K562 (cell line): ENCODE results near the gene DIP2C. TPM values are rescaled to one million over a fixed set of nuclear protein-coding genes. Genes with fewer than 3 reads are reported as not detected.

Experiments used
- ATAC-seq: fragments of 200-7000 bp; cut with Tn5 transposase; 3 replicates; pipeline ENCODE4 v1.9.1; 2020; ENCODE audit warnings: moderate library complexity
- BruUV-seq: library from RNA; stranded (reverse); fragments of 400-500 nt; replicated peaks from 2 replicates; lab custom pipeline; 2021; lab: Mats Ljungman, UMichigan
- CTCF ChIA-PET: fragments of 300-600 bp; formaldehyde crosslinking; extraction: SDS; loops from one replicate; lab custom pipeline; 2021; ENCODE audit warnings: low intra/inter-chr PET ratio; lab: Yijun Ruan, JAX
- POLR2A ChIA-PET: fragments of 300-600, 350-650 bp; sonication (Branson Sonifier 250); formaldehyde crosslinking; extraction: SDS; loops from one replicate; lab custom pipeline; 2021; ENCODE audit warnings: antibody characterized with exemption, inconsistent platforms; lab: Yijun Ruan, JAX
- DNase-seq, 4 experiments: peaks; one replicate each; pipeline versions ENCODE4 v3.0.0 to v3.0.0-alpha.2; 2011 to 2018; ENCODE audit warnings: low spot score in 3 of 4, mixed read lengths in 3 of 4; ENCODE audit errors: extremely low read depth in 1 of 4
- FAIRE-seq: peaks from 2 replicates; lab custom pipeline; 2011; peaks lifted over from hg19 to GRCh38; lab: Jason Lieb, UNC
- H2AFZ ChIP-seq: 2 replicates; pipeline ENCODE4 v1.6.0; 2011; ENCODE audit warnings: low read depth, low read length, control low read depth, inconsistent platforms
- H3K27ac ChIP-seq: fragments of 200-600 bp; 3 replicates; pipeline ENCODE4 v1.8.0; 2011; ENCODE audit warnings: low read depth, mild to moderate bottlenecking, control low read depth, inconsistent platforms, low read length, moderate library complexity, mixed read lengths; ENCODE audit errors: extremely low read depth
- H3K27me3 ChIP-seq, 2 experiments: fragments of 300-600 bp in 1 of 2; 2 replicates in 1 of 2; 3 replicates in 1 of 2; pipeline versions ENCODE4 v1.6.0 to v1.8.0; 2011; ENCODE audit warnings: inconsistent platforms in 2 of 2, low read length in 2 of 2, mild to moderate bottlenecking in 1 of 2, mixed read lengths in 1 of 2, moderate library complexity in 1 of 2; ENCODE audit not compliant: control insufficient read depth in 2 of 2, insufficient read depth in 2 of 2
- H3K36me3 ChIP-seq: fragments of 300-600 bp; 3 replicates; pipeline ENCODE4 v1.8.0; 2011; ENCODE audit warnings: mild to moderate bottlenecking, low read length, inconsistent platforms; ENCODE audit not compliant: control insufficient read depth, insufficient read depth
- H3K4me1 ChIP-seq, 2 experiments: fragments of 200-600 bp in 1 of 2; replicated peaks in 1 of 2; 2 replicates in 1 of 2; 3 replicates in 1 of 2; pipeline versions ENCODE4 v1.5.1 to v1.8.0; 2011; ENCODE audit warnings: inconsistent platforms in 2 of 2, low read length in 2 of 2, mild to moderate bottlenecking in 1 of 2, mixed read lengths in 1 of 2, moderate library complexity in 1 of 2; ENCODE audit not compliant: control insufficient read depth in 2 of 2, insufficient read depth in 2 of 2
- H3K4me2 ChIP-seq: 2 replicates; pipeline ENCODE4 v1.6.1; 2011; ENCODE audit warnings: low read length, control low read depth, inconsistent platforms, mixed read lengths; ENCODE audit not compliant: insufficient read depth
- H3K4me3 ChIP-seq: fragments of 200-600 bp; sonication (generic), shearing (Covaris generic); 2 replicates; pipeline ENCODE4 v1.5.1; 2016; ENCODE audit warnings: control low read depth, inconsistent platforms
- H3K79me2 ChIP-seq: fragments of 200-600 bp; 3 replicates; pipeline ENCODE4 v1.8.0; 2011; ENCODE audit warnings: low read length, inconsistent platforms; ENCODE audit not compliant: control insufficient read depth, insufficient read depth
- H3K9ac ChIP-seq, 2 experiments: 2 replicates each; pipeline versions ENCODE4 v1.6.0 to v1.6.1; 2011; ENCODE audit warnings: low read depth in 2 of 2, low read length in 2 of 2, control low read depth in 1 of 2, inconsistent platforms in 1 of 2, mild to moderate bottlenecking in 1 of 2, mixed read lengths in 1 of 2; ENCODE audit not compliant: insufficient read depth in 1 of 2
- H3K9me1 ChIP-seq: one replicate; pipeline ENCODE4 v1.6.0; 2011; ENCODE audit warnings: inconsistent platforms, mild to moderate bottlenecking, low read length, moderate library complexity; ENCODE audit not compliant: control insufficient read depth, insufficient read depth
- H3K9me3 ChIP-seq: replicated peaks from 2 replicates; pipeline ENCODE4 v1.5.1; 2011; ENCODE audit warnings: low read depth, low read length, inconsistent platforms; ENCODE audit not compliant: control insufficient read depth, insufficient read depth
- H4K20me1 ChIP-seq: replicated peaks from 2 replicates; pipeline ENCODE4 v1.6.1; 2011; ENCODE audit warnings: low read length, inconsistent platforms, mixed read lengths; ENCODE audit not compliant: control insufficient read depth, insufficient read depth
- MEF2D ChIP-seq: conservative IDR thresholded peaks from 2 replicates; pipeline ENCODE4 v1.6.1; 2016; ENCODE audit warnings: low read depth, missing genetic modification characterization, missing compliant biosample characterization
- MYBL2 ChIP-seq, 2 experiments: fragments of 450-650 bp in 1 of 2; sonication (generic) in 1 of 2; formaldehyde crosslinking in 1 of 2; IDR thresholded peaks; 2 replicates each; pipeline versions ENCODE4 v1.6.1 to v1.8.1; 2017 to 2022; ENCODE audit warnings: borderline replicate concordance in 1 of 2, inconsistent platforms in 1 of 2, low read depth in 1 of 2, mild to moderate bottlenecking in 1 of 2, missing genetic modification reagents in 1 of 2, moderate library complexity in 1 of 2
- NFIC ChIP-seq: fragments of 450-650 bp; IDR thresholded peaks from 2 replicates; pipeline ENCODE4 v1.6.1; 2017; ENCODE audit warnings: mild to moderate bottlenecking, inconsistent platforms
- NFXL1 ChIP-seq: fragments of 450-650 bp; formaldehyde crosslinking; IDR thresholded peaks from 2 replicates; pipeline ENCODE4 v1.4.0; 2021; ENCODE audit warnings: mild to moderate bottlenecking
- SRF ChIP-seq, 2 experiments: fragments of 250-450, 450-650 bp in 1 of 2; sonication (Bioruptor Pico) in 1 of 2; sonication (generic) in 1 of 2; formaldehyde crosslinking; IDR thresholded peaks; 2 replicates each; pipeline versions ENCODE4 v1.5.0 to v1.5.1; 2020 to 2022; ENCODE audit warnings: mild to moderate bottlenecking in 1 of 2, missing genetic modification reagents in 1 of 2
- ZC3H8 ChIP-seq: fragments of 450-650 bp; IDR thresholded peaks from 2 replicates; pipeline ENCODE4 v1.6.1; 2017
- ZKSCAN1 ChIP-seq: fragments of 150-350 bp; IDR thresholded peaks from 2 replicates; pipeline ENCODE4 v1.6.1; 2016; ENCODE audit warnings: low read depth, low read length
- WGBS: fragments of 100-300 bp; shearing (Covaris generic); methylation state at CpG from one replicate; pipeline ENCODE4 v1.1.6; 2016; ENCODE audit warnings: low coverage, mixed read lengths; ENCODE audit not compliant: insufficient coverage; ENCODE audit errors: missing lambda C conversion rate; 5-methylcytosine and 5-hydroxymethylcytosine counted together
- in situ Hi-C: fragments of 300-500 bp; cut with MboI; formaldehyde crosslinking; loops from 4 replicates; pipeline ENCODE4 v1.15.0; 2018; ENCODE audit warnings: inconsistent platforms, mixed read lengths
- intact Hi-C: fragments of 100-400 bp; cut with micrococcal nuclease; formaldehyde crosslinking; loops from 2 replicates; pipeline ENCODE4 v1.14.2; 2022
- polyA plus RNA-seq, 8 experiments: library from polyadenylated mRNA; depleted of rRNA in 4 of 8; stranded (reverse) in 5 of 8; unstranded in 3 of 8; fragments of >200 nt; fragmentation: Nextera tagmentation in 2 of 8; fragmentation: Illumina TruSeq in 1 of 8; extraction: Ambion mirVana in 2 of 8; extraction: Trizol in 1 of 8; gene quantifications; 2 replicates each; pipeline versions ENCODE4 v1.2.1 to v1.2.3, GENCODE V29; 2011 to 2014; ENCODE audit warnings: inconsistent platforms in 1 of 8, missing spikeins in 1 of 8
- total RNA-seq, 7 experiments: library from RNA; depleted of rRNA in 6 of 7; stranded (reverse); fragments of >200 nt in 6 of 7; fragmentation: Illumina TruSeq in 2 of 7; extraction: Trizol in 2 of 7; gene quantifications; 2 replicates each; pipeline versions ENCODE4 v1.2.1 to v1.2.3, GENCODE V29; 2011 to 2021; ENCODE audit warnings: low replicate concordance in 1 of 7
- TF ChIP-seq, protein P1 (sequence below): fragments of 250-450 bp; sonication (Bioruptor Pico); IDR thresholded peaks from 2 replicates; pipeline ENCODE4 v1.8.0; 2021; ENCODE audit warnings: moderate library complexity, mild to moderate bottlenecking, inconsistent platforms

Gene DIP2C
- total and polyA plus RNA-seq, 9 of the 15 experiments (the other 6 are each of a cell fraction or from before 2014, with no cell fraction given): 0.01 TPM; not detected in 8

DNA sequence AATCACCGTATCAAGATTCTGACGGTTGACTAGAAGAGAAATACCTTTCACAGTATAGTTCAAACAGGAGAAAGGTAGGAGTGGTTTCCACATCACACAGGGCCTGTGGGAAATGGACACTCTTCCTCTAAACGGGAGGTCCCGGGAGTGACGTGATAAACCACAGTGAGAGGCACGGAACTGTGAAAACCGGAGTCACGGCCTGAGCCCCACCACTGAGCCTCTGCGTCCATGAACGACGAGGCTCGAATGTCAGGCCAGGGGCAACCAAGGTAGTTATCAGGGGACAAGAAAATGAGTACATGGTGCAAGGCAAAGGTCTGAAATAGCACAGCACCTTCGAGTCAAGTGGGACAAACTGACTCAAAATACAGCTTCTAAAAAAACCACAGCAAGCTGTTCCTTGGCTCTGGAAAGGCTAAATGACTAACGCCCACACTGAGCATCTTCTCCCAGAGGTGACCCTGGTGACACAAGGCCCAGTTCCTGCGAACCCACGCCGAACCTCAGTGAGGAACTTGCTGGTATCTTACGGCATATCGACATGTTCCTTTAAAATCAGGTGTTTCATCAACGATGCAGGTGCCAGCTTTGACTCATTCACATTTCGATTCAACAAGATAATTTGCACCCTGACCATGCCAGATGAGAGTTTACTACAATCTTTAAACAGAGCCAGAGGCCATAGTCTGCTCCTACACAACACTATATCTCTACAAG lies 99.3 kb downstream of the DIP2C start:
- Histone ChIP-seq H4K20me1 (no peaks in the 10 kb centered on the region; the same call in 1 of the 2 replicates), H3K9me3 (no peaks in the 10 kb centered on the region), H3K4me2 (no peak overlapping the region), H3K4me3 (no peak overlapping the region), H3K9ac (no peak overlapping the region), H2AFZ (no peak overlapping the region), H3K9me1 (no peaks in the 10 kb centered on the region), H3K4me1 (peaks cover 0 to 9% of the 10 kb centered on the region in 2 experiments; a peak in 2 of 5 replicates), H3K79me2 (no peaks in the 10 kb centered on the region), H3K27ac (no peak overlapping the region), H3K27me3 (peaks cover 33 to 79% of the 10 kb centered on the region in 2 experiments), H3K36me3 (no peaks in the 10 kb centered on the region)
- DNase-seq (no peak), ATAC-seq (no peak), FAIRE-seq (no peak)
- in situ Hi-C loops: no loop called here
- BruUV-seq: no TSS peak
- intact Hi-C loops: loop anchor here (5.0 kb wide), 1 partner anchor 197 kb away; no protein-coding TSS in a partner anchor
- 1% methylated on average over 21 of the region's 21 CpGs for WGBS
- TF ChIP-seq MEF2D (tag): no peak
- TF ChIP-seq, protein P1, sequence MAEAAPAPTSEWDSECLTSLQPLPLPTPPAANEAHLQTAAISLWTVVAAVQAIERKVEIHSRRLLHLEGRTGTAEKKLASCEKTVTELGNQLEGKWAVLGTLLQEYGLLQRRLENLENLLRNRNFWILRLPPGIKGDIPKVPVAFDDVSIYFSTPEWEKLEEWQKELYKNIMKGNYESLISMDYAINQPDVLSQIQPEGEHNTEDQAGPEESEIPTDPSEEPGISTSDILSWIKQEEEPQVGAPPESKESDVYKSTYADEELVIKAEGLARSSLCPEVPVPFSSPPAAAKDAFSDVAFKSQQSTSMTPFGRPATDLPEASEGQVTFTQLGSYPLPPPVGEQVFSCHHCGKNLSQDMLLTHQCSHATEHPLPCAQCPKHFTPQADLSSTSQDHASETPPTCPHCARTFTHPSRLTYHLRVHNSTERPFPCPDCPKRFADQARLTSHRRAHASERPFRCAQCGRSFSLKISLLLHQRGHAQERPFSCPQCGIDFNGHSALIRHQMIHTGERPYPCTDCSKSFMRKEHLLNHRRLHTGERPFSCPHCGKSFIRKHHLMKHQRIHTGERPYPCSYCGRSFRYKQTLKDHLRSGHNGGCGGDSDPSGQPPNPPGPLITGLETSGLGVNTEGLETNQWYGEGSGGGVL: no peak
- no peak for TF ChIP-seq SRF (CRISPR knock-in tag; IDR thresholded peaks at IDR 0.05)
- TF ChIP-seq ZKSCAN1: no peak
- TF ChIP-seq MYBL2 (IDR thresholded peaks at IDR 0.05; ENCODE audit: low read depth): no peak
- TF ChIP-seq MYBL2 (CRISPR knock-in tag; IDR thresholded peaks at IDR 0.05; ENCODE audit: borderline replicate concordance): no peak
- no peak for TF ChIP-seq NFXL1 (CRISPR knock-in tag)
- TF ChIP-seq ZC3H8: no peak
- no peak for TF ChIP-seq NFIC
- ChIA-PET POLR2A (interaction anchor here (0.6 to 1.0 kb wide), 2 partner anchors 9 to 15 kb away, joined by 3 read pairs; no protein-coding TSS in a partner anchor), CTCF (no interaction called here)
